IPS-NIHi7 (cell line): ENCODE data around the gene TEX26.

ENCODE experiments used
- DNase-seq: peaks from one replicate; pipeline ENCODE4 v3.0.0; 2012; ENCODE audit warnings: mixed read lengths; ENCODE audit errors: extremely low spot score

Gene TEX26

GRCh38 chr13:30932481-30933353 lies at the start of gene TEX26:
TEX26 (plus strand) TSS chr13:30932656; CDS start chr13:30932716, 60 bp downstream.
- peak; percentile 91 for DNase-seq

- DNase-seq, result no peak
These were observed 49.3 kb upstream of the TEX26 start for GRCh38 chr13:30882996-30883766.

DNA sequence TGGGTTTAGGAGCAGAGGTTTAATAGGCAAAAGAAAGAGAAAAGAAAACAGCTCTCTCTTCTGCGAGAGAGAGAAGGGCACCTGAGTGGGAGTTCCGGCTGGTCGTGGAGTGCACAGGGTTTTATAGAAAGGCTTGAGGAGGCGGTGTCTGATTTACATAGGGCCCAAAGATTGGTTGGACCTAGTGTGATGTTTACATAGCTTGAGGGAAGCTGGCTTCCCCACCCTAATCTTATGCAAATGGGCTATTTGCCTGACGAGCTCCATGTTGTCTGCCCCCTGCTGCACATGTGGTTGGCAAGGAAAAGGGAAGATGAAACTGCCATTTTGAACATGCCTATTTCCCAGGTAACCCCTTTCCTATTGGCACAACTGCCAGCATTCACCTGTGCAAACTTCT lies 47.9 kb upstream of the TEX26 start:
- DNase-seq, result no peak

DNA sequence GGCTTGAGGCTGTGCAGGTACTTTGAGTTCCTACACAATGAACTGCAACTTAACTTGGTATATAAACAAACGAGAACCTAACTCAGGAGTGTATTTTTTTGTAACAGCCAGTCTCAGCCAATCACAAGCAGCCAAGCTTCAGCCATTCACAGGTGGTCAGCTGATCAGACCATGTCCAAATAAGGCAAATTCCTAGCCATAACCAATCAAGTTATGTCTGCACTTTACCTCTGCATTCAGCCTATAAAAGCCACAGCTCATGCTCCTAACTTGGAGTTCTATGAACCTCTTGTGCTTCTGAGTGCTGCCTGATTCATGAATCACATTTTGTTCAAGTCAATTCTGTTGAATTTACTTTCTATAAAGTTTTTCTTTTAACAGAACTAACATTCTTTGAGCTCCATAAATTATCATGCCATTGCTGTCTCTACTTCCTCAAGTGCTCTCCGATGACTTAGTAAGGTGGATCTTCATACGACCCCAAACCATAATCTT lies 43.2 kb upstream of the TEX26 start:
- DNase-seq, result no peak

GRCh38 chr13:30892966-30893365 lies 39.5 kb upstream of the TEX26 start:
- DNase-seq, result peak; percentile 80

DNA sequence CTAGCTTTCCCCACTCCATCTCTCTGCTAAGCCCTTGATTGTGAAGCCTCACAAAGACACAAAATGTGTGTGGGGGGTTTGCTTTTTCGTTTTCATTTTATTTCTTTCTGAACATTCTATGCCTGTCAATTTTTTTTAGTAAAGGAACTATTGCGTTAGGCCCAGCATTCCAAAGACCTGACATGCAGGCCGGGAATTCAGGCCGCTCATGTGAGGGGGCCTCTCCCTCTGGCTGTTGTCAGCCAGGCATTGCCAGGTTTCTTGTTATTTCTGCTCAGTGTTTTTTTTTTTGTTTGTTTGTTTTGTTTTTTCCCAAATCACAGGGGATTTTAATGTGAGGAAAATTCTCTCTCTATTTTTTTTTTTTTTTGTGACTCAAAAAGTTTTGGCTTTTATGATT lies 36.7 kb upstream of the TEX26 start:
- DNase-seq, result no peak

- DNase-seq, result peak; percentile 26
These were observed 34.4 kb upstream of the TEX26 start for GRCh38 chr13:30898070-30898469.

GRCh38 chr13:30898678-30899241 lies 33.7 kb upstream of the TEX26 start:
- no peak for DNase-seq

- DNase-seq, result no peak
These were observed 32.0 kb upstream of the TEX26 start for GRCh38 chr13:30900436-30900835.

- DNase-seq, result no peak
These were observed 31.3 kb upstream of the TEX26 start for GRCh38 chr13:30900952-30901749.

DNA sequence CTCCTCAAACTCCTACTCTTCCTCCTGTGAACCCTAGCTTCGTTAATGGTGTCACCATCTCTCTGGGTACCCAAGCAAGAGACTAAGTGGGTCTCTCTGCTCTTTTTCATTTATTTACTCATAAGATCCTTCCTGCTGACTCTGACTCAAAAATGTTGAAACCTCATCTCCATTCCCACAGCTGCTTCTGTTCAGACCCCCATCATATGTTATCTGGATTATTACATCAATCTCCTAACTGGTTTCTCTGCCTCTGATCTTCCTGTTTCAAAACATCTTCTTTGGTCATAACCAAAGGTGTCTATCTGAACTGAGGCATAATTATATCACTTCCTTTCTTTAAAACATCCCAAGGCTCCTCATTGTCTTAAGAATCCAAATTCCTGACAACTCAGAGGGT lies 28.4 kb upstream of the TEX26 start:
- DNase-seq, result no peak

GRCh38 chr13:30905932-30906383 lies 26.5 kb upstream of the TEX26 start, which contains the start of gene MEDAG:
MEDAG (plus strand) TSS chr13:30906271; CDS start chr13:30906516, 245 bp downstream.
- DNase-seq, result no peak

DNA sequence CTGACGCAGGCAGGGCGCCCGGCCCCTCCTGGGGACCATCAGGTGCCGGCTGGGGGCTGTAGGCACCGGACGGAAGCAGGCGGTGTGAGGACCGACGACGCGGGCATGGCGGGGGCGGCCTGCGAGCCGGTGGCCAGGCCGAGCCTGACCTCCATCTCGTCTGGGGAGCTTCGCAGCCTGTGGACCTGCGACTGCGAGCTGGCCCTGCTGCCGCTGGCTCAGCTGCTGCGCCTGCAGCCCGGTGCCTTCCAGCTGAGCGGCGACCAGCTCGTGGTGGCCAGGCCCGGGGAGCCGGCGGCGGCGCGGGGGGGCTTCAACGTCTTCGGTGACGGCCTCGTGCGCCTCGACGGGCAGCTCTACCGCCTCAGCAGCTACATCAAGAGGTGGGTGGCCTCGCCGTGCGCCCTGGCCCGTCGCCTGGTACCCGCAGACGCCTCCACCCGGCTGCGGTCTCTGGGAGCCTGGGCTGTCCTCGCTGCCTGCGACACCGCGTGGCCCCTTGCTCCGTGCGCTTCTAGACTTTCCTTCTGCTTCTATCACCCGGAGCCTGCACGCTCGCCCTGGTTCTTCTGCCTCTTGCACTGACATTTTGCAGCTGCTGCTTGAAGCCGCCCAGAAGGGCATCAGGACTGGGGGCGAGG lies 25.9 kb upstream of the TEX26 start:
- peak; percentile 35 for DNase-seq

DNA sequence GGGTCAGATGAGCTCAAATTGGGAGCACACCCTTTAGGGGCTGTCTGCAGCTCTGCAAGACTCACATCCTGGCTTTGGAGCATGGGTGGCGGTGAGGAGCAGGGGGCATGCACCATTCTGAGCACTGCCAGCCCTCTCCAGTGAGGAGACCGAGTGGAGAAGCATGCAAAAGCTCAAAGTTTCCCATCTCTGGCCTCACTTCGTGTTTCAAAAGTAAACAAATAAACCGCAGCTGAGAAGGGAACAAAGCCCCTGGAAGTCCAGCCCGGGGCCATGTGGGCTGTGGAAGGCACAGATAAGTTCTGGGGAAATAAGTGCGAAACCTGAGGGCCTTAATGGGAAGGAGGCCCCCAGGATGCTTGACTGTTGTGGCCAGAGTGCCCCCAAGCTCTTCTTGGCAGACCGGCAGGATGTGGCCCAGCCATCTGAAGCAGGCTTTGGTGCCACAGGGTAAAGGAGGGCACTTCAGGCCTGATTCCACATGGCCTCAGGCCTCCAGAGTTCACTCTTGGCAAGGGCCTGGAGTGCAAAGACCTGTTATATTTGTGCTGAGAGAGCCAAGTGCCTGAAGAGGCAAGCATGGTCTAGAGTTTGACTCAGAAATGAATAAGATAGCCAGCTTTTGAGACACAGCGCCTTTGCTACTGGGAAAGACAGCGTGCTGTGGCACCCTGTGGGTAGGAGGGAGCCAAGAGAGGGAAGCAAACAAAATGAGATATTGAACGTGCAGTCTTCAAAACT lies 25.2 kb upstream of the TEX26 start:
- DNase-seq, result no peak

DNA sequence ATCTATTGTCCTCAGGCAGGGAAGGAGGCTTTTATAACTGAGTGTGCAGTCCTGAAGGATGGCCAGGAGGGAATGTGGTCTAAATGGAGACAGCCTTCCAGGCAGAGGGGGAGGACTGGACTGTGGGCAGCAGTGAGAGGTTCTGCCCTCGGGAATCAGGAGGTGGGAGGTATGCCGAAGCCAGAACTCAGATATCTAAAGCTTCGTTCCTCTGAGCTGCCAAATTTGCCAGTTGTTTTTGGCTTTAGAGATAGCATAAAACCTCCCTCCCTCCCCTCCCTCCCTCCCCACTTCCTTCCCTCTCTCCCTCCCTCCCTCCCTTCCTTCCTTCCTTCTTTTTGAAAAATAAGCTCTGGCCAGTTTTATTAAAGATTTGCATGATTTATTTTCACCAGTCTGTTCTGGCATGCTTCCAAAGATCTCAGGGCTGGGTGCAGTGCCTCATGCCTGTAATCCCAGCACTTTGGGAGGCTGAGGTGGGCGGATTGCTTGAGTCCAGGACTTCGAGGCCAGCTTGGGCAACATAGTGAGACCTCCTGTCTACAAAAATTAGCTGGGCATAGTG lies 24.0 kb upstream of the TEX26 start:
- DNase-seq, result no peak

DNA sequence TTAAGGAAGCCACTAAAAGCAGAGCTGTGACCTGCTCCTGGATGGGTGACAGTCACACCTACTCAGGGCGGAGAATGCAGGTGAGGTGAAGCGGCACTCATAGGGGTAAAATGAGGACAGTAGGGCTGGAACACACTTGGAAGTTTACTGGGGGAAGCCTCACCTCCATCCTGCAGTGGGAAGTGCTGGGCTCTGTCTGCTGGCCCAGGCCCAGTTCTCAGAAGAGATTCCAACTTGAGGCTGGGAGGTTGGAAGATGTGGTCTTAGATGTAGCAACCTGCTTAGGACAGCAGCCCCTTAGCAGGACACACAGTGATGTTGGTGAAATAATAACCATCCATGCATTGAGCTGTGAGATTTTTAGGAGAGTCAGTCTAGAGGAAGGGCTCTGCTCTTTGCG lies 21.8 kb upstream of the TEX26 start:
- no peak for DNase-seq

DNA sequence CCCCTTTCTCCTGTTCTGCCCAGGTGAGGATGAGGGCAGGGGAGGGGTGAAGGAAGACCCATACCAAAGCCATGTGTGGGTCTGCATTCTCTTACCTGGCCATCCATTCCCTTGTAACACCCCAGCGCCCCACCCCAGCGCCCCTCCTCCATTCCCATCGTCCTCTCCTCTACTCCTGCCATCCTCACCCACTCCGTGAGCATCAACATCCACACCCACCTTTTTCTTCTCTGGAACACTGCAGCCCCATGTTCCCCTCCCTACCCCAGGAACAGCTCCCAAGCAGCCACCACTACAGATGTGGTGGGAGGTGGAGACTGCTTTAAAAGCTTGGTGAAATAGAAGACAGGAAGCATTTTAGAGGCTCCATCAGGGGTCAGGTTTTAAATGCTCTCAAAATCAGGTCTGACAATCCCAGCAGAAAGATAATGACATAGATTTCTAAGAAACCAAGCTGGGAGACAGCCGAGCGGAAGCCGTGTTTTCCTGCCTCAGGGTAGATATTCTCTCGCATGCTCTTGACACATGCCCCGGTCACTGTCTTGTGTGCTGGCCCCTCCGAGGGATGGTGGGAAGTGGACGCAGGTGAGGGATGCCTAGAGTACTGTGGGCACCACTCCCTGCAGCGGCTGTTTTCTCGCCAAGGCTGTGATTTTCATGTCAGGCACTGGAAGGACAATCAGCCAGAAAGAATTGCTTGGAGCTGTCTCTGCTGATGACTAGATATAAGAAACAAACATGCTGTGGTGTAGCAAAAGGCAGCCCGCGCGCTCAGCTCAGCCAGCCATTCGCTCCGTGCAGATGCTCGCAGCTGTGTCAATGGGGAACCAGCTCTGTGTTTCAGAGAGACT lies 16.5 kb upstream of the TEX26 start:
- DNase-seq, result no peak

GRCh38 chr13:30916991-30917390 lies 15.5 kb upstream of the TEX26 start:
- no peak for DNase-seq
